Tibial nerve (tissue), 4 donors: ENCODE data around the gene HNRNPM.

Experiments
- CTCF ChIP-seq, 5 experiments: fragments of 200-600 bp in 3 of 5; fragments of 450-650 bp in 2 of 5; sonication (generic) in 3 of 5; IDR thresholded peaks; one replicate each; pipeline ENCODE4 v1.5.1; 2016 to 2019; ENCODE audit warnings: antibody characterized with exemption in 5 of 5, mild to moderate bottlenecking in 3 of 5, moderate library complexity in 2 of 5
- EP300 ChIP-seq, 2 donors: sonication (generic); formaldehyde crosslinking; IDR thresholded peaks; one replicate each; pipeline ENCODE4 v1.6.1; 2017; ENCODE audit warnings: antibody characterized with exemption in 2 of 2, mild to moderate bottlenecking in 1 of 2
- POLR2A ChIP-seq, 2 donors: fragments of 450-650 bp; IDR thresholded peaks; one replicate each; pipeline ENCODE4 v1.6.1; 2017; ENCODE audit warnings: antibody characterized with exemption in 2 of 2, mild to moderate bottlenecking in 2 of 2, moderate library complexity in 2 of 2

GRCh38 chr19:8396563-8397203 is 48.1 kb upstream of the HNRNPM start:
- no peak for TF ChIP-seq POLR2A (IDR thresholded peaks at IDR 0.05)
- peak; percentile 45 to 63 (median 61) for TF ChIP-seq CTCF (IDR thresholded peaks at IDR 0.05)
- peak in 1 of 2 donors; percentile 13 for TF ChIP-seq EP300 (IDR thresholded peaks at IDR 0.05)
